Activated naive CD4-positive, alpha-beta T cell treated with anti-CD3 and anti-CD28 coated beads for 36 hours (primary cell): ENCODE measurements around the gene SLCO3A1. TPM values are rescaled to one million over a fixed set of nuclear protein-coding genes. Genes with fewer than 3 reads are reported as not detected.

Experiments used
- CTCF ChIA-PET: fragments of 350-600 bp; sonication (Branson Sonifier 250); formaldehyde crosslinking; loops from one replicate; lab custom pipeline; 2021; ENCODE audit warnings: antibody characterized with exemption; lab: Charles Lee
- DNase-seq: peaks from one replicate; pipeline ENCODE4 v3.0.0-alpha.2; 2020
- H3K27ac Mint-ChIP-seq: one replicate; pipeline ENCODE4 v1.8.0; 2021; ENCODE audit warnings: mild to moderate bottlenecking, mixed read lengths
- H3K27me3 Mint-ChIP-seq: one replicate; pipeline ENCODE4 v1.8.0; 2021; ENCODE audit warnings: low read depth, mixed read lengths
- H3K36me3 Mint-ChIP-seq: one replicate; pipeline ENCODE4 v1.8.0; 2021; ENCODE audit warnings: low read depth, mixed read lengths
- H3K4me1 Mint-ChIP-seq: one replicate; pipeline ENCODE4 v1.8.0; 2021; ENCODE audit warnings: low read depth, mixed read lengths
- H3K4me3 Mint-ChIP-seq: one replicate; pipeline ENCODE4 v1.8.0; 2021; ENCODE audit warnings: mild to moderate bottlenecking, moderate library complexity, mixed read lengths
- H3K9me3 Mint-ChIP-seq: one replicate; pipeline ENCODE4 v1.8.0; 2021; ENCODE audit warnings: mixed read lengths
- intact Hi-C: fragments of 100-400 bp; cut with micrococcal nuclease; formaldehyde crosslinking; loops from one replicate; pipeline ENCODE4 v1.15.1; 2023
- total RNA-seq, 2 experiments: library from RNA; stranded (reverse); gene quantifications; one replicate each; pipeline ENCODE4 v1.2.3, GENCODE V29; 2021

Gene SLCO3A1
- total RNA-seq, 2 experiments from 2014 or later = 3.1 to 3.3 TPM

DNA sequence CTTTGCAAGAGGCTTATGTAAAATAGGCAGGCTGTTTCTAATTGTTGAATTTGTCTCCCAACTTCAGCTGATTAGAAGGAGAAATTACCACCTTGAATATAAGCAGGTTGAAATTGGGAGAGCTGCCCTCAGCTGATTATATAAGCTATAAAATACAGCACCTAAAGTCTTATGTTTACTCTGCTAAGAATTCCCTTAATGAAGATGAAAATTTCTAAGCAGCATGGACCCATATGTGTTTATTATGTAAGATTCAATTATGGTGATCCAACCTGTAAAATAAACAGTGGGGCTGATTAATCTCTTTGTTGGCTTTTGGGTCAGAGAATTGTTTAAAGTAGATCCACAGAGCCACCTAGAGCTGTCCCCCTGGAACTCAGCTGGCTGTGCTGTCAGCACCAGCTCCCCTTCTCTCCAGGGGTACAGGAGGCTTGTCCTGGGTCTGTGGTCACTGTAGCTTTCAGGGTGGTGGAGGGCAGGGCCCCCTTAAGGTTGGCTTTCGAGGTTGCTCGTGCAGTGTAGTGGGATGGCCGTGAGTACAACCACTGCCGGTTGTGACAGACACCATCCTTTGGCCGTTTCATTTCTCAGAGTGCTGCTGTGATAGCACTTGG, 9.5 kb downstream of the SLCO3A1 start:
- H3K27me3 Mint-ChIP-seq = no peaks in the 10 kb centered on the region

DNA sequence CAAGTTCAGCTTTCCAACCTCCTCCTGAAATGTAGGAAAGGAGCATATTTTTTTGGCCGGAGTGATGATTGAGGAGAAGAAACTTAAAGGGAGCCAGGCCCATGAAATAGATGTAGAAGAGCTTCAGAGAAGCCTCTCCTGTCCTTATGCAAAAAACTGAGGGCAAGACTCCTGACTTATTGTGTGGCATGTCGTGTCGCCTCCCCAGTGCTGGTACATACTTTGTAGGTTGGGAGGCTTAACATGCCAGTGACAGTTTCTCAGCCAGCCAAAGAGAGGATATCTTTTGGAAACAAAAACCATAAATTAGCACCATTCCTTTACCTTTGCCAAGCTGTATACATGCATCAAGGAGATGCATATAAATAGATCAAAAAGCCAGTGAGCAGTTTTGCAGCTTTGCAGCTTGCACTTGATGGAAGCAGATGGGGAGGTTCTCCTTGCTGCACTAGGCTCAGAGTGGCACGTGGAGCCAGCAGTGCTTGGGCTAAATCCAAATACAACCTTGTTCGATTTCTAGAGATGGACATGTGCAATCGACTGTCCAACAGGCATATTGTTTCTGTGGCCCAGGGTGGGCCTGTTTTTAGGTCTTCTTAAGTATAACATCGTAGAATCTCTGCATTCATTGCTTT, 10.2 kb downstream of the SLCO3A1 start:
- Mint-ChIP-seq H3K27me3 (no peaks in the 10 kb centered on the region), H3K36me3 (no peaks in the 10 kb centered on the region), H3K4me3 (no peak overlapping the region), H3K27ac (no peak overlapping the region), H3K9me3 (no peaks in the 10 kb centered on the region), H3K4me1 (peaks cover 81% of the 10 kb centered on the region)
- no peak for DNase-seq
- CTCF ChIA-PET = interaction anchor here (1.0 to 1.4 kb wide), 2 partner anchors 13 to 15 kb away, joined by 3 read pairs; no protein-coding TSS in a partner anchor
- intact Hi-C loops = no loop called here

More for the DNA sequence above, 9.5 kb downstream of the SLCO3A1 start:
- CTCF ChIA-PET = interaction anchor here (0.6 to 1.4 kb wide), 2 partner anchors 14 to 28 kb away, joined by 3 to 7 read pairs; no protein-coding TSS in a partner anchor
- Mint-ChIP-seq H3K9me3 (no peaks in the 10 kb centered on the region), H3K4me3 (no peak overlapping the region), H3K36me3 (no peaks in the 10 kb centered on the region), H3K4me1 (peaks cover 83% of the 10 kb centered on the region), H3K27ac (no peak overlapping the region)
- DNase-seq = no peak
- intact Hi-C loops = no loop called here

GRCh38 chr15:91864664-91865063, 11.2 kb downstream of the SLCO3A1 start:
- Mint-ChIP-seq H3K4me3 (no peak overlapping the region), H3K4me1 (peaks cover 77% of the 10 kb centered on the region), H3K27ac (no peak overlapping the region), H3K36me3 (no peaks in the 10 kb centered on the region), H3K27me3 (no peaks in the 10 kb centered on the region), H3K9me3 (no peaks in the 10 kb centered on the region)
- CTCF ChIA-PET = interaction anchor here (0.6 to 1.0 kb wide), 2 partner anchors 11 to 14 kb away, joined by 3 read pairs; partner anchors contain the start of gene SLCO3A1
- DNase-seq = peak; percentile 43
- intact Hi-C loops = no loop called here

GRCh38 chr15:91865486-91865885, 12.0 kb downstream of the SLCO3A1 start:
- Mint-ChIP-seq H3K36me3 (no peaks in the 10 kb centered on the region), H3K4me1 (peaks cover 75% of the 10 kb centered on the region), H3K9me3 (no peaks in the 10 kb centered on the region), H3K27ac (no peak overlapping the region), H3K27me3 (no peaks in the 10 kb centered on the region), H3K4me3 (no peak overlapping the region)
- no peak for DNase-seq
- CTCF ChIA-PET = interaction anchor here (0.9 kb wide), 1 partner anchor 10 kb away, joined by 3 read pairs; no protein-coding TSS in a partner anchor
- intact Hi-C loops = no loop called here

- H3K36me3 Mint-ChIP-seq = no peaks in the 10 kb centered on the region
- H3K27me3 Mint-ChIP-seq = no peaks in the 10 kb centered on the region
- no peak for DNase-seq
- no peak overlapping the region for H3K27ac Mint-ChIP-seq
- peaks cover 76% of the 10 kb centered on the region for H3K4me1 Mint-ChIP-seq
- intact Hi-C loops = no loop called here
- H3K4me3 Mint-ChIP-seq = no peak overlapping the region
- H3K9me3 Mint-ChIP-seq = no peaks in the 10 kb centered on the region
- CTCF ChIA-PET = interaction anchor here (0.9 kb wide), 1 partner anchor 10 kb away, joined by 3 read pairs; no protein-coding TSS in a partner anchor
Observed at GRCh38 chr15:91865950-91866349, 12.4 kb downstream of the SLCO3A1 start.

- no peaks in the 10 kb centered on the region for H3K36me3 Mint-ChIP-seq
- DNase-seq = no peak
- H3K27ac Mint-ChIP-seq = no peak overlapping the region
- intact Hi-C loops = no loop called here
- peaks cover 76% of the 10 kb centered on the region for H3K4me1 Mint-ChIP-seq
- CTCF ChIA-PET = interaction anchor here (0.6 to 1.7 kb wide), 2 partner anchors 12 to 17 kb away, joined by 4 to 8 read pairs; partner anchors contain the start of gene SLCO3A1
- no peak overlapping the region for H3K4me3 Mint-ChIP-seq
- H3K27me3 Mint-ChIP-seq = no peaks in the 10 kb centered on the region
- H3K9me3 Mint-ChIP-seq = no peaks in the 10 kb centered on the region
Observed at GRCh38 chr15:91866371-91866905, 12.9 kb downstream of the SLCO3A1 start.

DNA sequence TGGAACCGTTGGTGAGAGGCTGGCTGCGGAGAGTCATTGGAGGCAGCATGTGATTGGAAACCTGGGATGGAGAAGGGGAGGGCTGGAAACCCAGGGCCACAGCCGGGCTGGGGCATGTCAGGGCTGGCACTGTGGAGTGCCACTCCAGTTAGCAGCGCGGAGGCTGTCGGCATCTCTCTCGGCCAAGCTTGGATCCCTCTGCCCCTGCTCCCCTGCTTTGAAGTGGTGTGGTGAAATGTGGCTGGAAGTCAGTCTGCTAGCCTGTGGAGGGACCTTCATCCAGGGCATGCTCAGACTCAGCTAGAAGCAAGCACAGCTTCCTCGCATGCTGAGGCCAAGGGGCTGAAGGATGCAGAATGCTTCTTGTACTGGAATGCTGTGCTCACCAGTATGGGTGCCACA, 13.5 kb downstream of the SLCO3A1 start:
- H3K36me3 Mint-ChIP-seq = no peaks in the 10 kb centered on the region
- no peaks in the 10 kb centered on the region for H3K27me3 Mint-ChIP-seq
- no peak overlapping the region for H3K4me3 Mint-ChIP-seq
- no peaks in the 10 kb centered on the region for H3K9me3 Mint-ChIP-seq
- peaks cover 75% of the 10 kb centered on the region for H3K4me1 Mint-ChIP-seq
- intact Hi-C loops = no loop called here
- CTCF ChIA-PET = interaction anchor here (0.6 to 1.7 kb wide), 4 partner anchors 13 to 161 kb away, joined by 3 to 8 read pairs (median 4); partner anchors contain the start of gene SLCO3A1
- no peak overlapping the region for H3K27ac Mint-ChIP-seq
- no peak for DNase-seq

- peaks cover 73% of the 10 kb centered on the region for H3K4me1 Mint-ChIP-seq
- H3K4me3 Mint-ChIP-seq = no peak overlapping the region
- CTCF ChIA-PET = interaction anchor here (0.9 to 1.7 kb wide), 3 partner anchors 13 to 161 kb away, joined by 3 to 8 read pairs (median 4); partner anchors contain the start of gene SLCO3A1
Observed at GRCh38 chr15:91867581-91868026, 14.1 kb downstream of the SLCO3A1 start.

DNA sequence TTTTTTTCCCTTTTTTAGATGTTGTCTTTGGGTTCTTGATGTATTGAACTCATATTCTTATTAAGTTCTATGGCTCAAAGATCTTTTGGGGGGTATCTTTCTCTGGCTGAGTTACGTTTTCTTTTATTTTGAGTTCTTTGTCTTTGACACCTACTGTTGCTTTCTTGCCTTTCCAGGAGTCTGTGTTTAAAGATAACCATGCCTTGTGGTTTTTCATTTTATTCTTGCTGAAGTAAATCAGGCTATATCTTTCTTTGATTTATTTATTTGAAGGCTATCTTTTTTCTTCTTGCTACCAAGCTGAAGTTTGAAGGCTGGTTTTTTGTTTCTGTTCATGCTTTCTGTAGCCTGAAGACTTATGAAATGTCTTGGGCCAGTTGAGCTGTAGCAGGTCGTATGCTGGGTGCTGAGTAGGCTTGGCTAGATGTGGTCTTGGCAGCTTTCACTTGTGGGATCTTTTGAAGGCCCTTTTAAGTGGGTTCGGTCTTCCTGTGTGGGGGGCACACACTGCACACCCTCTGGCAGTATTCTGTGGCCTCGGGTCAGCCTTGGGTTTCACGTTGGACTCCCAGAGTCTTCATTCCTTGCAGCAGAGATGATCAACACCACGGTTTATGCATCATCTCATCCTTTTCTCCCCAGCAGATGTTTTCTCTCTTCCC, 17.5 kb downstream of the SLCO3A1 start:
- peaks cover 64% of the 10 kb centered on the region for H3K4me1 Mint-ChIP-seq
- no peaks in the 10 kb centered on the region for H3K9me3 Mint-ChIP-seq
- intact Hi-C loops = no loop called here
- H3K4me3 Mint-ChIP-seq = peak overlapping the region; percentile 17
- H3K36me3 Mint-ChIP-seq = no peaks in the 10 kb centered on the region
- no peak for DNase-seq
- CTCF ChIA-PET = interaction anchor here (1.1 kb wide), 1 partner anchor 135 kb away, joined by 3 read pairs; no protein-coding TSS in a partner anchor
- no peaks in the 10 kb centered on the region for H3K27me3 Mint-ChIP-seq
- H3K27ac Mint-ChIP-seq = no peak overlapping the region

More at GRCh38 chr15:91867581-91868026, 14.1 kb downstream of the SLCO3A1 start:
- Mint-ChIP-seq H3K27ac (peak overlapping the region; percentile 33), H3K9me3 (no peaks in the 10 kb centered on the region), H3K36me3 (no peaks in the 10 kb centered on the region), H3K27me3 (no peaks in the 10 kb centered on the region)
- intact Hi-C loops = no loop called here
- peak; percentile 51 for DNase-seq

DNA sequence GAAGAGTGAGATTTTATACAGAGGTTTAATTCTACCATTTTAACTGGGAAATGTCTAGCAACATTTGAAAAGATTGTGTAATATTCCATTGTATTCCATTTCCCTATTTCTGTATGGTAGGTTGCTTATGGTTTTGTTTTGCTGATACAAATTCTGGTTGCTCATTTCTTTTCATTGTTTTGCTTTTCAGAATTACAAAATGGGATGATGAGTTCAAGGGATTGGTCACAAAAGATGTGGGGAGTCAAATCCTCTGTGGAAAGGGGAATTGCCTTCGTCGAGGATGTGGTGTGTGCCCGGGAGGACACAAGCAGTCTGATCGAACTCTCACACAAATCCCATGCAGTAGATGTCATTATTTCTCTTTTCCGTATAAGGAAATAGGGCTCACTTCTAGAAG, 18.3 kb downstream of the SLCO3A1 start:
- no peak for DNase-seq
- Mint-ChIP-seq H3K36me3 (no peaks in the 10 kb centered on the region), H3K27ac (no peak overlapping the region), H3K4me3 (no peak overlapping the region), H3K4me1 (peaks cover 56% of the 10 kb centered on the region), H3K27me3 (no peaks in the 10 kb centered on the region), H3K9me3 (no peaks in the 10 kb centered on the region)
- intact Hi-C loops = no loop called here
- CTCF ChIA-PET = interaction anchor here (0.6 kb wide), 1 partner anchor 569 kb away, joined by 3 read pairs; no protein-coding TSS in a partner anchor

DNA sequence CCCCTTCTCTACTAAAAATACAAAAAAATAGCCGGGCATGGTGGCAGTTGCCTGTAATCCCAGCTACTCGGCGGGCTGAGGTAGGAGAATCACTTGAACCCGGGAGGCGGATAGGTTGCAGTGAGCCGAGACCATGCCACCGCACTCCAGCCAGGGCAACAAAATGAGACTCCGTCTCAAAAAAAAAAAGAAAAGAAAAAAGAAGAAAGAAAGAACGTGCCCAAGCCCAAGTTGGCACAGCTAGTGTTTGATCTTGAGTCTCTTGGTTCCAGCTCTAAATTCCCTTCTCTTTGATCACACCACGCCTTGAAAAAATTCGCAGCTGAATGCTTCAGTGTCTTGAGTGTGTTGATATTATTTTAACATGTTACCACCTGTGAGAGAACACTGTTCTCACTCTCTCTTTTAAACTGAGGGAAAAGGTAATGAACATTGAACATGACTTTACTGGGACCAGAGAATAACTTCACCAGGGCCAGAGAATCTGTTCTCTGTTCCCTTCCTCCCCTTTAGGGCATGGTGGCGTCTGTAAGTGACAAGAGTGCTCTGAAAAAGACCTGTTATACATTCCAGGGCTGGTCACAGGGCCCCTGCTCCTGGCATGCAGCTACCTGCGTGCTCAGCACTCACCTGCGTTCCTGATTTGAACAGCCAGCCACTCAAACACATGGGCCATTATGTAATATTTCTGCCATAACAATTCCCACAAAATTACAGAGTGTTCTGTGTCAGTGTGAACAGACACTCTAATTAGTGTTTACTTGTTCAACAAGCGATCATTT, 19.0 kb downstream of the SLCO3A1 start:
- H3K36me3 Mint-ChIP-seq = peaks cover 4% of the 10 kb centered on the region
- no peak overlapping the region for H3K27ac Mint-ChIP-seq
- H3K4me3 Mint-ChIP-seq = no peak overlapping the region
- H3K9me3 Mint-ChIP-seq = peaks cover 2% of the 10 kb centered on the region
- peaks cover 49% of the 10 kb centered on the region for H3K4me1 Mint-ChIP-seq
- intact Hi-C loops = no loop called here
- no peak for DNase-seq
- no peaks in the 10 kb centered on the region for H3K27me3 Mint-ChIP-seq
- CTCF ChIA-PET = interaction anchor here (0.6 kb wide), 1 partner anchor 570 kb away, joined by 3 read pairs; no protein-coding TSS in a partner anchor
